Prostate gland (tissue), 2 donors: ENCODE results near the gene WIF1. TPM values are rescaled to one million over a fixed set of nuclear protein-coding genes. Genes with fewer than 3 reads are reported as not detected.

Experiments used
- DNase-seq: peaks from one replicate; pipeline ENCODE4 v3.0.0-alpha.2; 2019; ENCODE audit warnings: low spot score
- H3K27ac ChIP-seq, 2 donors: fragments of 200-600 bp; sonication (generic); 2 replicates each; pipeline ENCODE4 v1.5.1; 2017 to 2019
- H3K27me3 ChIP-seq: fragments of 200-600 bp; sonication (generic); replicated peaks from 2 replicates; pipeline ENCODE4 v1.5.1; 2019; ENCODE audit not compliant: insufficient read depth
- H3K36me3 ChIP-seq, 2 donors: fragments of 200-600 bp; sonication (generic); 1 replicate in 1 of 2; 2 replicates in 1 of 2; pipeline versions ENCODE4 v1.5.1 to v1.8.1; 2017 to 2019
- H3K4me1 ChIP-seq: fragments of 200-600 bp; sonication (generic); replicated peaks from 2 replicates; pipeline ENCODE4 v1.5.1; 2019
- H3K4me3 ChIP-seq, 2 donors: fragments of 200-600 bp; sonication (generic); 2 replicates each; pipeline ENCODE4 v1.5.1; 2017 to 2019
- H3K9me3 ChIP-seq: fragments of 200-600 bp; sonication (generic); 2 replicates; pipeline ENCODE4 v1.5.1; 2017
- POLR2A ChIP-seq: fragments of 450-650 bp; IDR thresholded peaks from one replicate; pipeline ENCODE4 v1.6.1; 2016; ENCODE audit warnings: antibody characterized with exemption, mild to moderate bottlenecking
- POLR2AphosphoS5 ChIP-seq: sonication (generic); formaldehyde crosslinking; IDR thresholded peaks from one replicate; pipeline ENCODE4 v1.6.1; 2017; ENCODE audit warnings: antibody characterized with exemption
- WGBS: methylation state at CpG from one replicate; pipeline ENCODE4 v1.1.5; 2018; 5-methylcytosine and 5-hydroxymethylcytosine counted together
- intact Hi-C: fragments of 100-400 bp; cut with DNase I; formaldehyde crosslinking; loops from one replicate; pipeline ENCODE4 v1.14.2; 2022
- total RNA-seq, 2 donors: library from RNA; depleted of rRNA; stranded (reverse); fragments of >200 nt; gene quantifications; one replicate each; pipeline ENCODE4 v1.1.0, GENCODE V29; 2016
- TF ChIP-seq, protein P1 (sequence below), 4 experiments: fragments of 200-600 bp in 2 of 4; fragments of 450-650 bp in 2 of 4; sonication (generic) in 2 of 4; IDR thresholded peaks; 1 replicate in 3 of 4; 2 replicates in 1 of 4; pipeline ENCODE4 v1.5.1; 2016 to 2019; ENCODE audit warnings: antibody characterized with exemption in 4 of 4, mild to moderate bottlenecking in 2 of 4, moderate library complexity in 2 of 4

The WIF1 gene
- total RNA-seq, 2 donors from 2014 or later = 6.8 to 45.8 TPM

DNA sequence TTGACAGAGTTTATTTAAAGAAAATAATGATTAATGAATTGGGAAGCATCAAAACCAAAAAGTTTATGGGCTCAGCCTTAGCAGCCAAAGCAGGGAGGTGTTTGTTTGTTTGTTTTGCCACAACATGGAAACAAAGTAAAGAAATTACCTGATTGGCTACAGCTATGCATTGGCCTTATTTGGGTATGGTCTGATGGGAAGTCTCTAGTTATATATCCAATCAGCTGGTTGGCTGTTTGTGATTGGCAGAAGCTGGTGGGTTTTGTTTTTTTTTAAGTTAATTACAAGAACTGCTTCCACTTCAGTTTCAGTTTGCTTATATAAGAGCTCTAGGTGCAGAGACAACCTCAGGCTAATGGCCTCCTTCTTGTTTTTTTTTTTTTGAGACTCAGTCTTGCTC is 43.7 kb upstream of the WIF1 start:
- intact Hi-C loops = loop anchor here (10.0 kb wide), 1 partner anchor 60 kb away; no protein-coding TSS in a partner anchor

DNA sequence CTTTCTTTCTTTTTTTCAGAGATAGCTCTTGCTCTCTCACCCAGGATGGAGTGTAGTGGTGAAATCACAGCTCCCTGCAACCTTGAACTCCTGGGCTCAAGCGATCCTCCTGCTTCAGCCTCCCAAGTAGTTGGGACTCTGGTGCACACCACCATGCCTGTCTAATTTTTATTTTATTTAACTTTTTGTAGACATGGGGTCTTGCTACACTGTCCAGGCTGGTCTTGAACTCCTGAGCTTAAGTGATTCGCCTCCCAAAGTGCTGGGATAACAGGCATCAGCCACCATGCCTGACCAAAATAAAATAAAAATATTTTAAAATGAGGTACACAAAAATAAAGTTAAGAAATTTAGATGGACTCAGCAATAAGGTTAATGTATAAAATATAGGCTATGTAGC is 43.1 kb upstream of the WIF1 start:
- TF ChIP-seq POLR2AphosphoS5 (no peak), POLR2A (no peak)
- TF ChIP-seq, protein P1, sequence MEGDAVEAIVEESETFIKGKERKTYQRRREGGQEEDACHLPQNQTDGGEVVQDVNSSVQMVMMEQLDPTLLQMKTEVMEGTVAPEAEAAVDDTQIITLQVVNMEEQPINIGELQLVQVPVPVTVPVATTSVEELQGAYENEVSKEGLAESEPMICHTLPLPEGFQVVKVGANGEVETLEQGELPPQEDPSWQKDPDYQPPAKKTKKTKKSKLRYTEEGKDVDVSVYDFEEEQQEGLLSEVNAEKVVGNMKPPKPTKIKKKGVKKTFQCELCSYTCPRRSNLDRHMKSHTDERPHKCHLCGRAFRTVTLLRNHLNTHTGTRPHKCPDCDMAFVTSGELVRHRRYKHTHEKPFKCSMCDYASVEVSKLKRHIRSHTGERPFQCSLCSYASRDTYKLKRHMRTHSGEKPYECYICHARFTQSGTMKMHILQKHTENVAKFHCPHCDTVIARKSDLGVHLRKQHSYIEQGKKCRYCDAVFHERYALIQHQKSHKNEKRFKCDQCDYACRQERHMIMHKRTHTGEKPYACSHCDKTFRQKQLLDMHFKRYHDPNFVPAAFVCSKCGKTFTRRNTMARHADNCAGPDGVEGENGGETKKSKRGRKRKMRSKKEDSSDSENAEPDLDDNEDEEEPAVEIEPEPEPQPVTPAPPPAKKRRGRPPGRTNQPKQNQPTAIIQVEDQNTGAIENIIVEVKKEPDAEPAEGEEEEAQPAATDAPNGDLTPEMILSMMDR (IDR thresholded peaks at IDR 0.05) = no peak
- Histone ChIP-seq H3K4me1 (no peaks in the 10 kb centered on the region), H3K9me3 (no peaks in the 10 kb centered on the region), H3K27ac (no peak overlapping the region), H3K27me3 (no peaks in the 10 kb centered on the region), H3K4me3 (no peak overlapping the region), H3K36me3 (no peaks in the 10 kb centered on the region)
- intact Hi-C loops = loop anchor here (10.0 kb wide), 1 partner anchor 61 kb away; no protein-coding TSS in a partner anchor
- WGBS = 96% methylated on average over 2 of the region's 2 CpGs
- DNase-seq = no peak

More for the DNA sequence above, 43.7 kb upstream of the WIF1 start:
- no peaks in the 10 kb centered on the region for H3K4me1 ChIP-seq
- H3K4me3 ChIP-seq = no peak overlapping the region
- no peaks in the 10 kb centered on the region for H3K9me3 ChIP-seq
- H3K27me3 ChIP-seq = no peaks in the 10 kb centered on the region
- no peak for DNase-seq
- no peaks in the 10 kb centered on the region for H3K36me3 ChIP-seq
- H3K27ac ChIP-seq = no peak overlapping the region
- TF ChIP-seq, protein P1 (IDR thresholded peaks at IDR 0.05) = no peak
- TF ChIP-seq POLR2AphosphoS5 (no peak), POLR2A (no peak)

DNA sequence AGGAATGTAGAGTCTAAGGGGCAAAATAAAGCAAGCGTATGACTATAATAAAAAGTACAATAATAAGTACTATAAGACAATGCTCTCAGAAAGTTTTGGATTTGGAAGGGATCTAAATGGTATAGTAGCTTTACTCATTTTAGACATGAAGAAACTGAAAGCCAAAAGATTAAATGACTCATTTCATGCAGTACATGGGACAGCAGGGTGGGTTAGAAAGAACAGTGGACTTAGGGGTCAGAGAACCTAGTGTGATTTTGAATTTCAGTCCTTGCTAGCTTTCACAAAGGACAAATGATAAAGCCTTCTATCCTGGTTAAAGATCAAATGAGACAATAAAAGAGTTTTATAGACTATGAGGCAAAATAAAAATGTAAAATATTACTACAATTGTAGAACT is 41.5 kb upstream of the WIF1 start:
- H3K36me3 ChIP-seq = no peaks in the 10 kb centered on the region
- TF ChIP-seq POLR2AphosphoS5 (no peak), POLR2A (no peak)
- TF ChIP-seq, protein P1 (IDR thresholded peaks at IDR 0.05) = no peak
- no peak overlapping the region for H3K27ac ChIP-seq
- no peak overlapping the region for H3K4me3 ChIP-seq
- H3K27me3 ChIP-seq = no peaks in the 10 kb centered on the region
- intact Hi-C loops = loop anchor here (10.0 kb wide), 1 partner anchor 62 kb away; no protein-coding TSS in a partner anchor
- WGBS = 98% methylated on average over 1 of the region's 1 CpG
- H3K9me3 ChIP-seq = no peaks in the 10 kb centered on the region
- DNase-seq = no peak
- H3K4me1 ChIP-seq = no peaks in the 10 kb centered on the region

DNA sequence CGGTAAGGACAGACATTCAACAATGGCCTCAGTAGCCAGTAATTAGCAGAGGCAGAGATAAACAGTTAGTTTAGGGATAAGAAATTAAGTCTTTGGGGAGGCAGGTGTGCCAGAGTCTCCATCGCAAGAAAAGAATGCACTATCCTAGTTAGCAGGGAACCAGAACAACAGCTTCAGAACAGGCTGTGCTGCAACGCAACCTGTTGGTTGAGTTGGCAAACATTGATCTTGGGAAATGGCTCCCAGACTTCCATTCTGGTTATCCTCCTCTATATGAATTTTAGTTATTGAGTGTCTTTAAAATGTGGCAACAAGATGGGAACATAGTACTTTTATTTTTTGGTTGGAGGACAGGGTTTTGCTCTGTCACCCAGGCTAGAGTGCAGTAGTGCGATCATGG is 36.0 kb upstream of the WIF1 start:
- DNase-seq = no peak
- H3K4me3 ChIP-seq = no peak overlapping the region
- intact Hi-C loops = no loop called here
- no peak overlapping the region for H3K27ac ChIP-seq
- H3K9me3 ChIP-seq = no peaks in the 10 kb centered on the region
- H3K4me1 ChIP-seq = no peaks in the 10 kb centered on the region
- WGBS = 81% methylated on average over 4 of the region's 4 CpGs
- no peaks in the 10 kb centered on the region for H3K27me3 ChIP-seq
- H3K36me3 ChIP-seq = no peaks in the 10 kb centered on the region
- TF ChIP-seq POLR2A = no peak
- TF ChIP-seq, protein P1 (IDR thresholded peaks at IDR 0.05) = no peak
- TF ChIP-seq POLR2AphosphoS5 = no peak

DNA sequence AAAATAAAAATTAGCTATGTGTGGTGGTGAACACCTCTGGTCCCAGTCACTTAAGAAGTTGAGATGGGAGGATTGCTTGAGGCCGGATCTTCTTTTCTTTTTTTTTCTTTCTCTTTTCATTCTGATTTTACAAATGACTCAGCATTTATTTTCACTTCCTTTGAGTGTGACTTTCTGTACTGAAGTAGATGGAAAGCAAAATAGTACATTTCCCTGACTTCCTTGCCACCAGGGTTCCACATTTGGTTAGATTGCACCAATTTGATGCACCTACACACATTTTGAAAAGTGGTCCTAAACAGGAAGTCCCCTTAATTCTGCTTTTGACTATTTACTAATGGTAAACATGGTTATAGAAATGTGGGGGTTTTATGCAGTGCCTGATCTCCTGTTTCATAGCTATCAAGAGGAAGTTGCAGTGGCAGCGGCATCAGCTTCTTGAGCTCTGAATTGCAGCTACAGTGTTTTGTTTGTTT is 35.3 kb upstream of the WIF1 start:
- intact Hi-C loops = no loop called here
- no peak for DNase-seq

More for the DNA sequence above, 35.3 kb upstream of the WIF1 start:
- TF ChIP-seq POLR2A (no peak), POLR2AphosphoS5 (no peak)
- TF ChIP-seq, protein P1 (IDR thresholded peaks at IDR 0.05) = no peak
- Histone ChIP-seq H3K4me1 (no peaks in the 10 kb centered on the region), H3K27ac (no peak overlapping the region), H3K27me3 (no peaks in the 10 kb centered on the region), H3K9me3 (no peaks in the 10 kb centered on the region), H3K36me3 (no peaks in the 10 kb centered on the region), H3K4me3 (no peak overlapping the region)
- WGBS = 87% methylated on average over 2 of the region's 2 CpGs
